ENCODE measurements around the gene SOSTDC1.

DNA sequence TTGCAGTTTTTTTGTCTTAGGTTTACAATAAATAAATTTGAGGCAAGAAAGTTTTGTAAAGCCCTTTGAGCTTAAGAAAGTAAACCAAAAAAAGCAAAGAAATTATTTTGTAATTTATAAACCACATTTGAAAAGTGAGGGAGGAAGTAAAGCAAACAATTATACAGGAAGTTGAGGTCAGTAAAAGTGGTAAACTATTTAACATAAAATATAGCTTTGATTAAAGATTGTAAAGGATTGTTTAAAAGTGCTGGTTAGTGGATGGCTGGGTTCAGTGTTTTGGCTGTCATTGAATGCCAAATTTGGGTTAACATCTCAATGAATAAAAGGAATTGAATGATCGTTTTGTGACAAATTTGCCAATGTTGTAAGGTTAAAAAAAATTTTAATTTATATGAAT, 9.9 kb downstream of the SOSTDC1 start:
- TF ChIP-seq POLR2A (IDR thresholded peaks at IDR 0.05; ENCODE audit: low read depth, low read length) (no peak), POLR2AphosphoS5 (IDR thresholded peaks at IDR 0.05; ENCODE audit: low read depth, low read length) (no peak)

Data from GM12892 (cell line).